ENCODE data around the gene WFDC2. TPM values are rescaled to one million over a fixed set of nuclear protein-coding genes. Genes with fewer than 3 reads are reported as not detected.
A peak's percentile ranks its signal among the peaks of the same experiment; 100 is the strongest.

Gene WFDC2
- total and polyA plus RNA-seq, 2 of the 13 experiments (the other 11 are each of a cell fraction or from before 2014, with no cell fraction given), result 0.33 TPM; not detected in 1

DNA sequence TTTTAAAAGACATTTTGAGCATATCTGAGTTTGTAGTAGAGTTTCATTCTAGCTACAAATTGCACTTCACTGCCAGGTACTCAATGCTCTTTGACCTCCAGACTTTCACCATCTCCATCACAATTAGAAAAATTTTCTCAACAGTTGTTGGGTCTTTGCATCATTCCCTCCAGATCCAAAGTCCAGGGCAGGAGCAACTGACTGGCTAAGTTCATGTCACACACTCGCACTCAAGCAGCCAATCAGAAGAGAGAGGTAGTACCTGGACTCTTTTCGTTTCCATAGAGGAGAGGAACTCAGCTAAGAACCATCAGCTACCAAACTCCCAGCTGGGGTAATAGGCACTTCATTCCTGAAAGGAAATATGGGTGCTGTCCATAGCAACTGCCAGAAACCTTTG lies 36.8 kb downstream of the WFDC2 start:
- H3K27ac ChIP-seq (ENCODE audit: extremely low read length, insufficient read depth, low read length), result no peak overlapping the region
- FAIRE-seq (no peak), ATAC-seq (no peak), DNase-seq (ENCODE audit: low spot score) (peak; percentile 17)
- no TSS peak for BruUV-seq (replicated peaks)
- ChIA-PET CTCF (ENCODE audit: low intra/inter-chr PET ratio, low total read pairs) (no interaction called here), POLR2A (no interaction called here)
- H3K79me2 ChIP-seq (ENCODE audit: insufficient read depth, low read length), result no peaks in the 10 kb centered on the region
- WGBS (ENCODE audit: low lambda C conversion rate), result 2% methylated on average over 2 of the region's 2 CpGs
- H2AFZ ChIP-seq (ENCODE audit: low read length), result no peak overlapping the region
- no peak overlapping the region for H3K4me2 ChIP-seq (ENCODE audit: low read depth, low read length)
- H3K9ac ChIP-seq (ENCODE audit: insufficient read depth, low read depth, low read length), result no peak overlapping the region
- H3K9me3 ChIP-seq (ENCODE audit: low read length), result no peaks in the 10 kb centered on the region
- in situ Hi-C loops (cut with HindIII; ENCODE audit: extremely low pct_ligation_motif_present, low pct_unique_long_range_greater_than_20kb), result no loop called here
- TF ChIP-seq EHMT2 (IDR thresholded peaks at IDR 0.05; ENCODE audit: borderline replicate concordance, low read depth, low read length) (no peak), FOXK2 (IDR thresholded peaks at IDR 0.05) (no peak), MXD4 (CRISPR knock-in tag; IDR thresholded peaks at IDR 0.05) (no peak), MBD4 (IDR thresholded peaks at IDR 0.05; ENCODE audit: borderline replicate concordance, low read length) (no peak), HOXA3 (CRISPR knock-in tag; IDR thresholded peaks at IDR 0.05) (no peak), MYNN (CRISPR knock-in tag; IDR thresholded peaks at IDR 0.05; ENCODE audit: low read depth) (no peak), EZH2 (conservative IDR thresholded peaks at IDR 0.05; ENCODE audit: low read depth, low read length) (no peak), ZNF879 (CRISPR knock-in tag; IDR thresholded peaks at IDR 0.05) (no peak), ZFP1 (CRISPR knock-in tag; IDR thresholded peaks at IDR 0.05) (no peak), ZC3H4 (CRISPR knock-in tag; IDR thresholded peaks at IDR 0.05; ENCODE audit: borderline replicate concordance) (no peak), MTA1 (CRISPR knock-in tag; IDR thresholded peaks at IDR 0.05; ENCODE audit: borderline replicate concordance) (no peak), ZNF839 (CRISPR knock-in tag; IDR thresholded peaks at IDR 0.05; ENCODE audit: borderline replicate concordance) (no peak), NFYB (CRISPR knock-in tag; IDR thresholded peaks at IDR 0.05) (peak; percentile 61), HNF4A (CRISPR knock-in tag; IDR thresholded peaks at IDR 0.05) (0 out of 2 replicates have a peak, but pooled peaks have one; percentile 38), PRDM4 (CRISPR knock-in tag; IDR thresholded peaks at IDR 0.05; ENCODE audit: borderline replicate concordance) (no peak), NFYC (CRISPR knock-in tag; IDR thresholded peaks at IDR 0.05) (peak; percentile 41; the same call in 1 of the 2 replicates), NR2C2 (CRISPR knock-in tag; IDR thresholded peaks at IDR 0.05; ENCODE audit: borderline replicate concordance) (peak; percentile 62; the same call in 1 of the 2 replicates), SP2 (CRISPR knock-in tag; IDR thresholded peaks at IDR 0.05) (no peak), ATF4 (CRISPR knock-in tag; IDR thresholded peaks at IDR 0.05) (0 out of 4 replicates have a peak, but pooled peaks of 1 of the 2 experiments have one; percentile 26), CAMTA2 (CRISPR knock-in tag; IDR thresholded peaks at IDR 0.05; ENCODE audit: borderline replicate concordance) (no peak)
- H3K4me1 ChIP-seq (ENCODE audit: insufficient read depth, low read length), result peaks cover 6% of the 10 kb centered on the region; the same call in 1 of the 2 replicates
- no peaks in the 10 kb centered on the region for H3K36me3 ChIP-seq (replicated peaks in 1 of 2; ENCODE audit: control insufficient read depth in 1 of 2, insufficient read depth in 2 of 2, low read length in 2 of 2)
- intact Hi-C loops (cut with micrococcal nuclease; ENCODE audit: unreplicated experiment), result no loop called here
- peaks cover 0 to 19% of the 10 kb centered on the region in 2 experiments; a peak in 2 of 5 replicates for H3K27me3 ChIP-seq (ENCODE audit: control insufficient read depth in 1 of 2, insufficient read depth in 2 of 2, low read length in 2 of 2)
- no peaks in the 10 kb centered on the region for H4K20me1 ChIP-seq (ENCODE audit: insufficient read depth, low read length)
- H3K4me3 ChIP-seq (replicated peaks in 1 of 3; ENCODE audit: insufficient read depth in 1 of 3, low read depth in 2 of 3, low read length in 3 of 3), result no peak overlapping the region

Measured in HepG2 (cell line).